ENCODE results near the gene SZT2. TPM values are rescaled to one million over a fixed set of nuclear protein-coding genes. Genes with fewer than 3 reads are reported as not detected.

The SZT2 gene
- total and polyA plus RNA-seq, 2 of the 13 experiments (the other 11 are each of a cell fraction or from before 2014, with no cell fraction given), result 8.0 to 8.8 TPM

GRCh38 chr1:43358121-43358745, 31.5 kb upstream of the SZT2 start (continued):
- no peak for TF ChIP-seq MIER3 (CRISPR knock-in tag; IDR thresholded peaks at IDR 0.05; ENCODE audit: borderline replicate concordance)
- TF ChIP-seq ZNF772 (CRISPR knock-in tag; IDR thresholded peaks at IDR 0.05), result no peak
- 0 out of 2 replicates have a peak, but pooled peaks have one; percentile 35 for TF ChIP-seq JUN (CRISPR knock-in tag; IDR thresholded peaks at IDR 0.05)
- TF ChIP-seq ZC3H4 (CRISPR knock-in tag; IDR thresholded peaks at IDR 0.05; ENCODE audit: borderline replicate concordance), result no peak
- no peak for TF ChIP-seq SIX1 (CRISPR knock-in tag; IDR thresholded peaks at IDR 0.05; ENCODE audit: borderline replicate concordance)
- TF ChIP-seq ZBTB10 (CRISPR knock-in tag; IDR thresholded peaks at IDR 0.05; ENCODE audit: borderline replicate concordance), result no peak
- 0 out of 2 replicates have a peak, but pooled peaks have one; percentile 56 for TF ChIP-seq ZFP90 (CRISPR knock-in tag; IDR thresholded peaks at IDR 0.05; ENCODE audit: borderline replicate concordance)
- TF ChIP-seq SPEN (CRISPR knock-in tag; IDR thresholded peaks at IDR 0.05; ENCODE audit: low read depth), result no peak
- TF ChIP-seq ETS1 (CRISPR knock-in tag; IDR thresholded peaks at IDR 0.05), result 0 out of 2 replicates have a peak, but pooled peaks have one; percentile 15
- TF ChIP-seq THAP7 (CRISPR knock-in tag; IDR thresholded peaks at IDR 0.05), result no peak
- no peak for TF ChIP-seq ZBTB2 (CRISPR knock-in tag; IDR thresholded peaks at IDR 0.05; ENCODE audit: low read depth)
- TF ChIP-seq ZNF280B (CRISPR knock-in tag; IDR thresholded peaks at IDR 0.05; ENCODE audit: borderline replicate concordance), result no peak
- no peak for TF ChIP-seq SKI (IDR thresholded peaks at IDR 0.05; ENCODE audit: partially characterized antibody)
- TF ChIP-seq KDM5B (CRISPR knock-in tag; IDR thresholded peaks at IDR 0.05; ENCODE audit: borderline replicate concordance), result no peak
- no peak for TF ChIP-seq GLMP (CRISPR knock-in tag; IDR thresholded peaks at IDR 0.05; ENCODE audit: borderline replicate concordance)
- TF ChIP-seq ZNF33B (CRISPR knock-in tag; IDR thresholded peaks at IDR 0.05), result no peak
- TF ChIP-seq HNRNPLL (IDR thresholded peaks at IDR 0.05; ENCODE audit: low read depth, low read length, poor library complexity, severe bottlenecking), result no peak
